IgD-negative memory B cell (primary cell): Measurements from ENCODE around the gene FMOD. TPM values are rescaled to one million over a fixed set of nuclear protein-coding genes. Genes with fewer than 3 reads are reported as not detected.
"Not testable (repeated sequence)": the region's sequence is repeated elsewhere in the genome, so short reads cannot be mapped to it uniquely, and the experiment has no call there.

Experiments used
- H3K27ac Mint-ChIP-seq, 3 donors: one replicate each; pipeline ENCODE4 v1.8.0; 2020 to 2022; ENCODE audit warnings: mild to moderate bottlenecking in 3 of 3, mixed read lengths in 3 of 3, moderate library complexity in 1 of 3
- H3K27me3 Mint-ChIP-seq: one replicate; pipeline ENCODE4 v1.8.0; 2021; ENCODE audit warnings: mixed read lengths
- H3K36me3 Mint-ChIP-seq: one replicate; pipeline ENCODE4 v1.8.0; 2020; ENCODE audit warnings: mild to moderate bottlenecking, mixed read lengths
- H3K4me1 Mint-ChIP-seq, 3 donors: one replicate each; pipeline ENCODE4 v1.8.0; 2020 to 2022; ENCODE audit warnings: mixed read lengths in 3 of 3, mild to moderate bottlenecking in 1 of 3
- H3K4me3 Mint-ChIP-seq, 4 donors: one replicate each; pipeline ENCODE4 v1.8.0; 2020 to 2022; ENCODE audit warnings: mild to moderate bottlenecking in 4 of 4, mixed read lengths in 4 of 4, moderate library complexity in 3 of 4
- H3K9me3 Mint-ChIP-seq, 3 donors: one replicate each; pipeline ENCODE4 v1.8.0; 2020 to 2021; ENCODE audit warnings: mixed read lengths in 3 of 3, mild to moderate bottlenecking in 1 of 3
- polyA plus RNA-seq: library from polyadenylated mRNA; unstranded; fragments of 300-500 nt; fragmentation: Illumina TruSeq; gene quantifications from one replicate; pipeline ENCODE4 v1.2.3, GENCODE V29; 2021

FMOD gene
- polyA plus RNA-seq, 1 donor from 2014 or later: 0.28 TPM

DNA sequence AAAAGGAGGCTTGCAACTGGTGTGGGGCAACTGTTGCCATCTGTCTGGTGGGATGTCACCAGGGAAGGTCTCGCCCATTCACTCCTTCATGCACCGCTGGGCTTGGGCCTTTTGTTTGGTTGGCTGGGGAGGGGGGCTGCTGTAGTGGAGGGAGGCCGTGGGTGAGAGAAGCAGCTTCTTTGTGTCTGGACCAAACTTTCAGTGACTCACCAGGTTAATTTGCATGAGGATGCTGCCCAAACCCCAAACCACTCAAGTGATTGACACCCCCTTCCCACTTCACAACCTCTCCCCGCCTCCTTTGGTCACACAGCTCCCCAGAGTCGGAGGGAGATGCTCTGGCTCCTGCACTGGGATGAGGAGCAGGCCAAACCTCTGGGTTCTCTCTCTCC lies 25.9 kb downstream of the FMOD start:
- Mint-ChIP-seq H3K27ac (peak overlapping the region; percentile 87 to 99 (median 98)), H3K9me3 (no peaks in the 10 kb centered on the region), H3K4me1 (peaks cover 55 to 72% (median 66%) of the 10 kb centered on the region in 3 donors), H3K27me3 (no peaks in the 10 kb centered on the region), H3K4me3 (peak overlapping the region; percentile 65 to 92 (median 68)), H3K36me3 (no peaks in the 10 kb centered on the region)

- Mint-ChIP-seq H3K9me3 (no peaks in the 10 kb centered on the region), H3K4me3 (peak overlapping the region; percentile 67 to 92 (median 80)), H3K36me3 (no peaks in the 10 kb centered on the region), H3K27me3 (no peaks in the 10 kb centered on the region), H3K27ac (peak overlapping the region; percentile 87 to 99 (median 98)), H3K4me1 (peaks cover 57 to 78% (median 71%) of the 10 kb centered on the region in 3 donors)
These were observed 26.6 kb downstream of the FMOD start for GRCh38 chr1:203324105-203325025.

- Mint-ChIP-seq H3K4me3 (peak overlapping the region; percentile 67 to 92 (median 80)), H3K27ac (peak overlapping the region; percentile 87 to 99 (median 98)), H3K4me1 (peaks cover 62 to 79% (median 77%) of the 10 kb centered on the region in 3 donors), H3K36me3 (no peaks in the 10 kb centered on the region), H3K9me3 (no peaks in the 10 kb centered on the region), H3K27me3 (no peaks in the 10 kb centered on the region)
These were observed 27.3 kb downstream of the FMOD start for GRCh38 chr1:203323587-203323986.

GRCh38 chr1:203322500-203323179 lies 28.3 kb downstream of the FMOD start:
- Mint-ChIP-seq H3K27me3 (no peaks in the 10 kb centered on the region), H3K9me3 (no peaks in the 10 kb centered on the region), H3K36me3 (no peaks in the 10 kb centered on the region), H3K27ac (peak overlapping the region; percentile 87 to 96 (median 96)), H3K4me3 (peak overlapping the region in 3 of 4 donors; percentile 69 to 85 (median 82)), H3K4me1 (peaks cover 61 to 75% (median 74%) of the 10 kb centered on the region in 3 donors)

GRCh38 chr1:203321273-203322052 lies 29.5 kb downstream of the FMOD start:
- Mint-ChIP-seq H3K9me3 (no peaks in the 10 kb centered on the region), H3K27me3 (no peaks in the 10 kb centered on the region), H3K4me3 (peak overlapping the region; percentile 49 to 91 (median 77)), H3K4me1 (peaks cover 60 to 78% (median 77%) of the 10 kb centered on the region in 3 donors), H3K36me3 (no peaks in the 10 kb centered on the region), H3K27ac (peak overlapping the region; percentile 87 to 98 (median 96))

DNA sequence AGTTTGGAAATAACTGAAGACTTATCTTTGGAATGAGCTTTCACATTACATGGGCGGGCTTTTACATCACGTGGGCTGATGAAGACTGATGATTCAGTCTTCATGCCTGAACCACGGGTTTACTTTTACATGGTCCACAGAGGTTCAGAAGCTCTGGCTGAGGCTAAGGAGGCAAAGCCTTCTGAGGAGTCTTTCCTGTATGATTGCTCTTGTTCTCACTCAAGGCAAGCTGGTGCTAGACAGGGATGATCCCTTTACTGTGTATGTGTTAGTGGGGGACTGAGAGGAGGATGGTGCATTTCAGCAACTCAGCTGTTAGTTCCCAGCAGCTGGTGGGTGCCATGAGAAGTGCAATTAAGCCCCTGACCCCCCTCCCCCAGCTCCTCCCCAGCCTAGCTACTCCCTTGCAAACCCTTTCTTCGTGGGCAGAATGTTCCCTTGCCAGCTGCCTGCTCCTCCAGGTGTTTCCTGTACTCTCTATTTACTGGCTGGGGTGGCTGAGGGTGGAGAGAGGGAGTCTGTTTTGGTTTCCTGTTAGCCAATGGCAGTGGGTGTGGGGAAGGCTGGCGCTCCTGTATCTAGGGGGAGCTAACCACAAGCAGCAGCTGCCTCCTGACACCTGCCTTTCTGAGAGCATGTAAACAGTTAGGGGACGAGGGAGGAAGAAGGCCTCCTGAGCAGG lies 30.2 kb downstream of the FMOD start:
- H3K4me1 Mint-ChIP-seq: peaks cover 60 to 75% (median 72%) of the 10 kb centered on the region in 3 donors
- peak overlapping the region; percentile 87 to 98 (median 96) for H3K27ac Mint-ChIP-seq
- H3K36me3 Mint-ChIP-seq: no peaks in the 10 kb centered on the region
- peak overlapping the region; percentile 49 to 91 (median 69) for H3K4me3 Mint-ChIP-seq
- no peaks in the 10 kb centered on the region for H3K27me3 Mint-ChIP-seq
- no peaks in the 10 kb centered on the region for H3K9me3 Mint-ChIP-seq

- Mint-ChIP-seq H3K4me1 (peaks cover 56 to 60% (median 59%) of the 10 kb centered on the region in 3 donors), H3K27ac (peak overlapping the region in 2 of 3 donors; percentile 50 to 73), H3K9me3 (no peaks in the 10 kb centered on the region), H3K4me3 (no peak overlapping the region), H3K27me3 (no peaks in the 10 kb centered on the region), H3K36me3 (peaks cover 5% of the 10 kb centered on the region)
These were observed 32.7 kb downstream of the FMOD start for GRCh38 chr1:203318229-203318517.

GRCh38 chr1:203317429-203318228 lies 33.3 kb downstream of the FMOD start:
- Mint-ChIP-seq H3K36me3 (peaks cover 5% of the 10 kb centered on the region), H3K27ac (peak overlapping the region; percentile 50 to 73 (median 50)), H3K4me1 (peaks cover 51 to 57% (median 54%) of the 10 kb centered on the region in 3 donors), H3K9me3 (no peaks in the 10 kb centered on the region), H3K4me3 (peak overlapping the region in 1 of 4 donors; percentile 28), H3K27me3 (no peaks in the 10 kb centered on the region)

DNA sequence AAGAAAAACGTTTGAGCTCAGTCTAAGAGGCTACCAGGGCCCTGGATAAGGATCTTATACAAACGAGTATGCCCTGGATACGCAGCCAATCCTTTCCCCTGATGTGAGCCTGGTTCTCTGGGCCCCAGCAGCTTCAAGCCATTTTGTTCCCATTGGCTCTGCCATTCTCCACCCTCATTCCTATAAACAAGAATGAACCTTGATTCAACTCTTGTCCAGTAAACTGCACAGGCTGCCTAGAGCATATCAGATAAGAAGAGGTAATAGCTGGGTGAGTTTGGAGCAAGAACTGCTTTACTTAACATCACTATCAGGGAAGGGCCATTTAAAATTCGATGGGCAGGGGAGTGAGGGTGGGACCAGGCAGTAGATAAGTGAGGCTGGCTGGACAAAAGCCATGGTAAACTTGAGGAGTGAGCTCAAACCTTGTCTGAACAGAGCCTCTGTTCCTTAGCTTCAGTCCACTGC lies 34.3 kb downstream of the FMOD start:
- Mint-ChIP-seq H3K4me1 (peaks cover 48 to 51% (median 49%) of the 10 kb centered on the region in 3 donors), H3K9me3 (no peaks in the 10 kb centered on the region), H3K27me3 (no peaks in the 10 kb centered on the region), H3K36me3 (peaks cover 5% of the 10 kb centered on the region), H3K4me3 (peak overlapping the region in 1 of 4 donors; percentile 6), H3K27ac (peak overlapping the region; percentile 18 to 50 (median 34))

GRCh38 chr1:203314025-203314759 lies 36.7 kb downstream of the FMOD start:
- Mint-ChIP-seq H3K27ac (peak overlapping the region in 1 of 3 donors; percentile 47), H3K36me3 (peaks cover 15% of the 10 kb centered on the region), H3K4me3 (peak overlapping the region in 1 of 4 donors; percentile 62), H3K4me1 (peaks cover 48 to 52% (median 51%) of the 10 kb centered on the region in 3 donors)
- H3K9me3 Mint-ChIP-seq, H3K27me3 Mint-ChIP-seq: not testable (repeated sequence)

DNA sequence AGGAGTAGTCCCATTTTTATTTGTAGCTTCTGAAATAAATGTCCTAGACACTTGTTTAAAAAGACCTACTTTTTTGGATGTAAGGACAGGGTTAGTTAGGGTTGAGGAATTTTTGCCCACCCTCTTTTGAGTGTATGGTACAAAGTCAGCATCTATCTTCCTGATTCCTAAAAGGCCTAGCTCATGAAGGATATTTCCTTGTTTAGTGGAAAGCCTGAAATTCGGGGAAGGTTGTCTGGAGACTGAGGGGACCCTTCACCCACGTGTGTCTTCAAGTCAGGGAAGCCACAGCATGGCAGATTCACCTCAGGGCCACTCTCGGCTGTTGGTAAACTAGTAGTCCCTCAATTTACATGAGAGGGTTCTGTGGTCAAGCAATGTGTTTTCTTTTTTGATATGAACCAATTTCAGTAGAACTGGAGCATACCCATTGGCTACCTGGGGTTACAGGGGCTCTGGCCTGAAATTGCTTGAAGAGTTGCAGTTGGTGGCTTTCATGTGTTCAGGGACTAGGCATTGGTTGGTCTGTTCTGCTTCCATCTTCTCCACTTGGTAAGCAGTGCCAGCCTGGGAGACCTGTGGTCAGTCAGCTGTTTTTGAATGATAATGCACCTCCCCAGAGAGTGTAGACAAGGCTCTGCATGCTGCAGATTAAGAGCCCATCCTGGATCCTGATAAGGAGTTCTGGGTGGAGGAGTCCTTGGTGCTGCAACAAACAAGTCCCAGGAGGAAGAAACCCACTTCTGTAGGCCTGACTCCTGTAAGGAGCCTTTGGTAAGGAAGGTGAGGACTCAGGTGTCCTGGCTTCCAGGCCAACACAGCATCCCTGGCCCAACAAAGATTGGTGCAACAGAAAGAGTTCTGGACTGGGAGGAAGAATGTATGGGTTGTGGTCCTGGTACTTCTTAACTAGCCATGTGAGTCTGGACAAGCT lies 39.3 kb downstream of the FMOD start:
- H3K9me3 Mint-ChIP-seq: no peaks in the 10 kb centered on the region
- peak overlapping the region in 2 of 3 donors; percentile 54 to 99 for H3K27ac Mint-ChIP-seq
- peak overlapping the region in 3 of 4 donors; percentile 54 to 95 (median 60) for H3K4me3 Mint-ChIP-seq
- no peaks in the 10 kb centered on the region for H3K27me3 Mint-ChIP-seq
- peaks cover 35% of the 10 kb centered on the region for H3K36me3 Mint-ChIP-seq
- H3K4me1 Mint-ChIP-seq: peaks cover 45 to 52% (median 50%) of the 10 kb centered on the region in 3 donors

DNA sequence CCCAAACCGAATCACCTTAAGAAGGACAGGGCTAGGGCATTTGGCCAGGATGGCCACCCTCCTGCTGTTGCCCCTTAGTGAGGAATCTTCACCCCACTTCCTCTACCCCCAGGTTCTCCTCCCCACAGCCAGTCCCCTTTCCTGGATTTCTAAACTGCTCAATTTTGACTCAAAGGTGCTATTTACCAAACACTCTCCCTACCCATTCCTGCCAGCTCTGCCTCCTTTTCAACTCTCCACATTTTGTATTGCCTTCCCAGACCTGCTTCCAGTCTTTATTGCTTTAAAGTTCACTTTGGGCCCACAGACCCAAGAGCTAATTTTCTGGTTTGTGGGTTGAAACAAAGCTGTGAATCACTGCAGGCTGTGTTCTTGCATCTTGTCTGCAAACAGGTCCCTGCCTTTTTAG lies 42.0 kb downstream of the FMOD start:
- Mint-ChIP-seq H3K27me3 (no peaks in the 10 kb centered on the region), H3K36me3 (peaks cover 36% of the 10 kb centered on the region)

More for the DNA sequence above, 42.0 kb downstream of the FMOD start:
- peak overlapping the region; percentile 78 to 100 (median 99) for H3K27ac Mint-ChIP-seq
- peak overlapping the region; percentile 95 to 99 (median 98) for H3K4me3 Mint-ChIP-seq
- no peaks in the 10 kb centered on the region for H3K9me3 Mint-ChIP-seq
- H3K4me1 Mint-ChIP-seq: peaks cover 40 to 54% (median 52%) of the 10 kb centered on the region in 3 donors
